Thoracic aorta (tissue), 2 donors: ENCODE results near the gene TSGA10. TPM values are rescaled to one million over a fixed set of nuclear protein-coding genes. Genes with fewer than 3 reads are reported as not detected.
"Not testable (repeated sequence)": the region's sequence is repeated elsewhere in the genome, so short reads cannot be mapped to it uniquely, and the experiment has no call there.

Experiments used
- ATAC-seq: fragments of 150-250 bp; one replicate; pipeline ENCODE4 v1.8.0; 2017; ENCODE audit warnings: low read depth; ENCODE audit not compliant: insufficient number of reproducible peaks, low FRiP score
- DNase-seq: peaks from one replicate; pipeline ENCODE4 v3.0.0-alpha.2; 2020; ENCODE audit warnings: low spot score
- H3K27ac ChIP-seq, 2 donors: fragments of 200-600 bp; sonication (generic); 1 replicate in 1 of 2; 2 replicates in 1 of 2; pipeline ENCODE4 v1.5.1; 2016; ENCODE audit warnings: mild to moderate bottlenecking in 2 of 2, moderate library complexity in 2 of 2
- H3K27me3 ChIP-seq: fragments of 200-600 bp; sonication (generic); replicated peaks from 2 replicates; pipeline ENCODE4 v1.6.0; 2016; ENCODE audit warnings: mild to moderate bottlenecking; ENCODE audit not compliant: insufficient read depth
- H3K36me3 ChIP-seq: fragments of 200-600 bp; sonication (generic); one replicate; pipeline ENCODE4 v1.5.1; 2016
- H3K4me1 ChIP-seq, 2 donors: fragments of 200-600 bp; sonication (generic); 1 replicate in 1 of 2; 2 replicates in 1 of 2; pipeline versions ENCODE4 v1.5.1 to v1.6.0; 2016; ENCODE audit warnings: low read depth in 2 of 2, mild to moderate bottlenecking in 1 of 2; ENCODE audit not compliant: control insufficient read depth in 1 of 2
- H3K4me3 ChIP-seq: fragments of 200-600 bp; sonication (generic); 2 replicates; pipeline ENCODE4 v1.5.1; 2016; ENCODE audit warnings: mild to moderate bottlenecking
- H3K9me3 ChIP-seq: fragments of 200-600 bp; sonication (generic); 2 replicates; pipeline ENCODE4 v1.5.1; 2016
- total RNA-seq, 2 donors: library from RNA; depleted of rRNA; stranded (reverse); fragments of >200 nt; gene quantifications; one replicate each; pipeline versions ENCODE4 v1.1.0 to v1.2.3, GENCODE V29; 2016
- TF ChIP-seq, protein P1 (sequence below): fragments of 200-600 bp; sonication (generic); IDR thresholded peaks from one replicate; pipeline ENCODE4 v1.5.1; 2019; ENCODE audit warnings: antibody characterized with exemption

The TSGA10 gene
- total RNA-seq, 2 donors from 2014 or later = 0.68 to 8.8 TPM

DNA sequence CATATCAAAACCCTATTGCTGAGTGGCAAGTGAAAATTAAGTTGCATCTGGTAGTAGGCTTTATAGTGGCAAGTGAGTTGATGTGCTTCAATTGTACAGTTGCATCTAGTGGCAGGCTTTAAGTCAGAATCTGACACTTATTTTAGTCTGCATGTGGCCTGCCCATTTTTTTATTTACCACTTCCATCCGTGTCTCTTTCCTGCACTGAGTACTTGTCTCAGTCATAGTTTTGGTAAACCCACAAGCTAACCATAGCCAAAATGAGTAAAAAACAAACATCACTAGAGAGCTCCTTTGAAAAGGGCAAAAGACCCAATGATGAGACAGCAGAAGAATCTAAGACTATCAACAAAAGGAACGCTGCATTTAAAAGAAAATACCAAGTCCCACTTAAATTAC, 122.7 kb downstream of the TSGA10 start:
- H3K27me3 ChIP-seq = no peaks in the 10 kb centered on the region
- no peak overlapping the region for H3K4me3 ChIP-seq
- no peaks in the 10 kb centered on the region for H3K4me1 ChIP-seq
- no peak overlapping the region for H3K27ac ChIP-seq
- H3K9me3 ChIP-seq = no peaks in the 10 kb centered on the region
- no peak for DNase-seq
- TF ChIP-seq, protein P1, sequence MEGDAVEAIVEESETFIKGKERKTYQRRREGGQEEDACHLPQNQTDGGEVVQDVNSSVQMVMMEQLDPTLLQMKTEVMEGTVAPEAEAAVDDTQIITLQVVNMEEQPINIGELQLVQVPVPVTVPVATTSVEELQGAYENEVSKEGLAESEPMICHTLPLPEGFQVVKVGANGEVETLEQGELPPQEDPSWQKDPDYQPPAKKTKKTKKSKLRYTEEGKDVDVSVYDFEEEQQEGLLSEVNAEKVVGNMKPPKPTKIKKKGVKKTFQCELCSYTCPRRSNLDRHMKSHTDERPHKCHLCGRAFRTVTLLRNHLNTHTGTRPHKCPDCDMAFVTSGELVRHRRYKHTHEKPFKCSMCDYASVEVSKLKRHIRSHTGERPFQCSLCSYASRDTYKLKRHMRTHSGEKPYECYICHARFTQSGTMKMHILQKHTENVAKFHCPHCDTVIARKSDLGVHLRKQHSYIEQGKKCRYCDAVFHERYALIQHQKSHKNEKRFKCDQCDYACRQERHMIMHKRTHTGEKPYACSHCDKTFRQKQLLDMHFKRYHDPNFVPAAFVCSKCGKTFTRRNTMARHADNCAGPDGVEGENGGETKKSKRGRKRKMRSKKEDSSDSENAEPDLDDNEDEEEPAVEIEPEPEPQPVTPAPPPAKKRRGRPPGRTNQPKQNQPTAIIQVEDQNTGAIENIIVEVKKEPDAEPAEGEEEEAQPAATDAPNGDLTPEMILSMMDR = no peak
- H3K36me3 ChIP-seq = no peaks in the 10 kb centered on the region
- ATAC-seq = no peak

DNA sequence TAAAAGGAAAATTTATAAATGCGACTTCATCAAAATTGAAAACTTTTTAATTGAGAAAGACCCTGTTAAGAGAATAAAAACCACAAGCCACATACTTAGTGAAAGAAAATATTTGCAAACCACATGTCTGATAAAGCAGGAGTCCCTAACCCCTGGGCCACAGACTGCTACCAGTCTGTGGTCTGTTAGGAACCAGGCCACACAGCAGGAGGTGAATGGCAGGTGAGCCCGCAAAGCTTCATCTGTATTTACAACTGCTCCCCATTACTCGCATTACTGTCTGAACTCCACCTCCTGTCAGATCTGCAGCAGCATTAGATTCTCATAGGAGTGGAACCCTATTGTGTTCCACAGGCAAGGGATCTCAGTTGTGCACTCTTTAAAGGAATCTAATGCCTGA, 123.3 kb downstream of the TSGA10 start:
- Histone ChIP-seq H3K9me3 (no peaks in the 10 kb centered on the region), H3K4me1 (no peaks in the 10 kb centered on the region), H3K4me3 (no peak overlapping the region), H3K27ac (no peak overlapping the region), H3K27me3 (no peaks in the 10 kb centered on the region), H3K36me3 (no peaks in the 10 kb centered on the region)
- DNase-seq (no peak), ATAC-seq (no peak)
- TF ChIP-seq, protein P1 = no peak

DNA sequence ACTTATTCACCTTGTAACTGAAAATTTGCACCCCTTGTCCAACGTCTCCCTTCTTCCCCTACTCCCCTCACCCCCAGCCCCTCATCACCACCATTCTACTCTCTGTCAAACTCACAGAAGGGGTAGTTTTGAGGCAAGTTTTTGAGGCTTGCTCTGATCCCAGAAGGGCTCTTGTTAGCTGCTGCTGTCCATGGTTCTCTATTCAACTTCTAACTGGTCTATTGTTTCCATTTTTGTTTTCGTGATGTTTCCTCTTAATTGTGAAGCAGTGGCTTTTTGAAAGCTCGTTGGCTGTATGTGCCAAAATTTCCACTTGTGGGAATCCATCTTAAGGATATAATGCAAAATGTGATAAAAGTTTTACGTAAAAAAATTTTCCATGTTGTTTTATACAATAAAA, 126.2 kb downstream of the TSGA10 start:
- no peaks in the 10 kb centered on the region for H3K27me3 ChIP-seq
- no peak overlapping the region for H3K27ac ChIP-seq
- no peaks in the 10 kb centered on the region for H3K4me1 ChIP-seq
- H3K36me3 ChIP-seq = no peaks in the 10 kb centered on the region
- H3K4me3 ChIP-seq = no peak overlapping the region
- no peaks in the 10 kb centered on the region for H3K9me3 ChIP-seq
- ATAC-seq (no peak), DNase-seq (no peak)
- TF ChIP-seq, protein P1 = no peak

DNA sequence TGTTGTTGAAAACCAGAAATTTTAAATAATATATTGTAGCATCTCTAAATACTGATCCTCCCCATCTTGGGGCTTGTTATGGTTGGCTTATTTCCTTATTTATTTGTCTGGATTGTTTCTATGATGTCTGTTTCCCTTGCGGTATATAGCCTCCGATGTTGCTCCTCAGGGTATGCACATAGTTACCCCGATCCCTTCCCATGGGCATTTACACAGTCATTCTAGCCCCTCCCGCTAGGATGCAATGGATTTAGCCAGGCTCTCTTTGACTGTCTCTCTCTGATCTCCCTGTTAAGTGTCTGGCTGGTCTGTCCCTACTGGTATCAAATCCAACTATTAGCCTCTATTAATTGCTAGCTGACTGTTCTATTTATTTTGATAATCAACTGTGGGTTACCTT, 126.9 kb downstream of the TSGA10 start:
- no peak for DNase-seq
- TF ChIP-seq, protein P1 = no peak

DNA sequence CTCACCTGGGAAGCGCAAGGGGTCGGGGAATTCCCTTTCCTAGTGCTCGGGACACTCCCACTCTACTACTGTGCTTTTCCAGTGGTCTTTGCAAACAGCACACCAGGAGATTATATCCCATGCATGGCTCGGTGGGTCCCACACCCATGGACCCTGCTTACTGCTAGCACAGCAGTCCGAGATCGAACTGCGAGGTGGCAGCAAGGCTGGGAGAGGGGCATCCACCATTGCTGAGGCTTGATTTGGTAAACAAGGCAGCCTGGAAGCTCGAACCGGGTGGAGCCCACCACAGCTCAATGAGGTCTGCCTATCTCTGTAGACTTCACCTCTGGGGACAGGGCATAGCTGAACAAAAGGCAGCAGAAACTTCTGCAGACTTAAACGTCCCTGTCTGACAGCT, 154.0 kb downstream of the TSGA10 start:
- Histone ChIP-seq H3K4me3 (no peak overlapping the region), H3K36me3 (no peaks in the 10 kb centered on the region), H3K27ac (no peak overlapping the region), H3K9me3 (no peaks in the 10 kb centered on the region), H3K4me1 (no peaks in the 10 kb centered on the region), H3K27me3 (no peaks in the 10 kb centered on the region)
- ATAC-seq = no peak
- TF ChIP-seq, protein P1 = no peak
- no peak for DNase-seq

More for the DNA sequence above, 126.9 kb downstream of the TSGA10 start:
- no peak overlapping the region for H3K4me3 ChIP-seq
- no peaks in the 10 kb centered on the region for H3K36me3 ChIP-seq
- no peaks in the 10 kb centered on the region for H3K4me1 ChIP-seq
- no peaks in the 10 kb centered on the region for H3K9me3 ChIP-seq
- no peak for ATAC-seq
- H3K27me3 ChIP-seq = no peaks in the 10 kb centered on the region
- no peak overlapping the region for H3K27ac ChIP-seq

DNA sequence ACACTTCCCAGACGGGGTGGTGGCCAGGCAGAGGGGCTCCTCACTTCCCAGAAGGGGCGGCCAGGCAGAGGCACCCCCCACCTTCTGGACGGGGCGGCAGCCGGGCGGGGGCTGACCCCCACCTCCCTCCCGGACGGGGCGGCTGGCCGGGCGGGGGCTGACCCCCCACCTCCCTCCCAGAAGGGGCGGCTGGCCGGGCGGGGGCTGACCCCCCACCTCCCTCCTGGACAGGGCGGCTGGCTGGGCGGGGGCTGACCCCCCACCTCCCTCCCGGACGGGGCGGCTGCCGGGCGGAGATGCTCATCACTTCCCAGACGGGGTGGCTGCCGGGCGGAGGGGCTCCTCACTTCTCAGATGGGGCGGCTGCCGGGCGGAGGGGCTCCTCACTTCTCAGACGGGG, 166.0 kb downstream of the TSGA10 start:
- not testable (repeated sequence) for ATAC-seq, H3K4me3 ChIP-seq, H3K36me3 ChIP-seq, H3K4me1 ChIP-seq, H3K9me3 ChIP-seq, H3K27me3 ChIP-seq, DNase-seq, H3K27ac ChIP-seq
